A204.1 (cell line): ENCODE data around the gene DUSP28.

Experiments
- FAIRE-seq: peaks from 2 replicates; lab custom pipeline; 2012; peaks lifted over from hg19 to GRCh38; lab: Jason Lieb, UNC

DUSP28 gene

GRCh38 chr2:240586919-240587800 is 27.0 kb downstream of the DUSP28 start:
- FAIRE-seq: no peak

- FAIRE-seq: no peak
Observed at GRCh38 chr2:240588006-240588655, 28.0 kb downstream of the DUSP28 start.

GRCh38 chr2:240588669-240589068 is 28.5 kb downstream of the DUSP28 start:
- FAIRE-seq: no peak

- FAIRE-seq: no peak
Observed at GRCh38 chr2:240589375-240589774, 29.2 kb downstream of the DUSP28 start.

GRCh38 chr2:240589850-240590525 is 29.8 kb downstream of the DUSP28 start:
- no peak for FAIRE-seq

GRCh38 chr2:240590681-240591111 is 30.5 kb downstream of the DUSP28 start:
- FAIRE-seq: no peak

- FAIRE-seq: no peak
Observed at GRCh38 chr2:240591226-240591625, 31.1 kb downstream of the DUSP28 start.

GRCh38 chr2:240591784-240592183 is 31.6 kb downstream of the DUSP28 start:
- FAIRE-seq: no peak

- FAIRE-seq: no peak
Observed at GRCh38 chr2:240593026-240593702, 33.0 kb downstream of the DUSP28 start.

- FAIRE-seq: no peak
Observed at GRCh38 chr2:240593703-240594451, 33.7 kb downstream of the DUSP28 start.

GRCh38 chr2:240594511-240595380 is 34.6 kb downstream of the DUSP28 start:
- FAIRE-seq: no peak

- no peak for FAIRE-seq
Observed at GRCh38 chr2:240595381-240596079, 35.4 kb downstream of the DUSP28 start.

GRCh38 chr2:240596080-240596460 is 35.9 kb downstream of the DUSP28 start:
- no peak for FAIRE-seq

- FAIRE-seq: no peak
Observed at GRCh38 chr2:240596491-240596931, 36.4 kb downstream of the DUSP28 start.

- no peak for FAIRE-seq
Observed at GRCh38 chr2:240597054-240597418, 36.9 kb downstream of the DUSP28 start.

GRCh38 chr2:240597419-240598181 is 37.4 kb downstream of the DUSP28 start:
- FAIRE-seq: no peak

GRCh38 chr2:240598311-240598911 is 38.3 kb downstream of the DUSP28 start:
- FAIRE-seq: no peak

- FAIRE-seq: no peak
Observed at GRCh38 chr2:240599141-240599583, 39.0 kb downstream of the DUSP28 start.

- no peak for FAIRE-seq
Observed at GRCh38 chr2:240600451-240600961, 40.3 kb downstream of the DUSP28 start.
